Activated CD4-positive, alpha-beta memory T cell treated with anti-CD3 and anti-CD28 coated beads for 36 hours (primary cell): Measurements from ENCODE around the gene RAB9A. TPM values are rescaled to one million over a fixed set of nuclear protein-coding genes. Genes with fewer than 3 reads are reported as not detected.
"Not testable (repeated sequence)": the region's sequence is repeated elsewhere in the genome, so short reads cannot be mapped to it uniquely, and the experiment has no call there.

Source experiments
- CTCF ChIA-PET: fragments of 350-600 bp; sonication (Branson Sonifier 250); formaldehyde crosslinking; loops from one replicate; lab custom pipeline; 2021; ENCODE audit warnings: antibody characterized with exemption, inconsistent platforms; lab: Charles Lee
- POLR2A ChIA-PET: fragments of 350-600 bp; sonication (Branson Sonifier 250); formaldehyde crosslinking; loops from one replicate; lab custom pipeline; 2021; ENCODE audit warnings: antibody characterized with exemption; lab: Charles Lee
- DNase-seq: peaks from one replicate; pipeline ENCODE4 v3.0.0-alpha.2; 2020
- H3K27ac Mint-ChIP-seq: one replicate; pipeline ENCODE4 v1.8.0; 2021; ENCODE audit warnings: mixed read lengths
- H3K27me3 Mint-ChIP-seq: one replicate; pipeline ENCODE4 v1.8.0; 2021; ENCODE audit warnings: mixed read lengths
- H3K36me3 Mint-ChIP-seq: one replicate; pipeline ENCODE4 v1.8.0; 2021; ENCODE audit warnings: mixed read lengths
- H3K4me1 Mint-ChIP-seq: one replicate; pipeline ENCODE4 v1.8.0; 2021; ENCODE audit warnings: low read depth, mixed read lengths
- H3K4me3 Mint-ChIP-seq: one replicate; pipeline ENCODE4 v1.8.0; 2021; ENCODE audit warnings: mild to moderate bottlenecking, mixed read lengths
- H3K9me3 Mint-ChIP-seq: one replicate; pipeline ENCODE4 v1.8.0; 2021; ENCODE audit warnings: mixed read lengths
- intact Hi-C: fragments of 100-400 bp; cut with micrococcal nuclease; formaldehyde crosslinking; loops from one replicate; pipeline ENCODE4 v1.15.1; 2023
- total RNA-seq, 2 experiments: library from RNA; stranded (reverse); gene quantifications; one replicate each; pipeline ENCODE4 v1.2.3, GENCODE V29; 2021

RAB9A gene
- total RNA-seq, 2 experiments from 2014 or later = 28.2 to 32.1 TPM

DNA sequence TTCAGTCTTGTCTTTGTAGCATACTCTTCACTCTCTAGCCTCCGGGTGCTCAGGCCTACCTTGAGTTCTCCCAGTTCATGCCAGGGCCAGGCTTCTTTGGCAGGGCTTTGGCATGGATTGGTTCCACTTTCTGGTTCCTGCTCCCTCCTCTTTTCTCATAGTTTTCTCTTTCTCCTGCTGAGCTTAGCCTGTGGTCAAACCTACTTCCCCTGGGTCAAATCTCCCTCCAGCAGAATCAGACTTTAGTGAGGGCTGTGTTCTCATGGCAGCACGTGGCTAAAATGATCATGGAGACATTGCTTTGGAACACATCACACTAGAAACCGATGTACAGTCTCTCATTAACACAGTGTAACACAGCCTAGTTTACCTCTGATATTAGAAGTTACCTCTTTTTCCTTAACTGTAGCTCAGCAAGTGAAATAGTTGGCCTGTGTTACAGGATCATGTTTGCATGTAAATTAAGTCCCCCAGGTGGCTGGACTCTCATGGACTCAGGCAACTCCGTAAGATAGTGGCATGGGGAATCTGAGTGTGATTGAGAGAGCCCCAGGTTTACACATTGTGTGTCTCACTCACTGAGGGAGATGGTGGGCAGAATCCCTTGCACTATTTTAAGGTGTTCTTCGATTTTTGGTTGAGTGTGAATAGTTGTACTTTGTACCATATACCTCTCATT is 13.3 kb downstream of the RAB9A start:
- H3K4me1 Mint-ChIP-seq = peaks cover 47% of the 10 kb centered on the region
- no peaks in the 10 kb centered on the region for H3K27me3 Mint-ChIP-seq
- H3K36me3 Mint-ChIP-seq = peaks cover 5% of the 10 kb centered on the region
- ChIA-PET CTCF (no interaction called here), POLR2A (no interaction called here)
- intact Hi-C loops = no loop called here
- DNase-seq = no peak
- H3K27ac Mint-ChIP-seq = no peak overlapping the region
- no peak overlapping the region for H3K4me3 Mint-ChIP-seq
- no peaks in the 10 kb centered on the region for H3K9me3 Mint-ChIP-seq

DNA sequence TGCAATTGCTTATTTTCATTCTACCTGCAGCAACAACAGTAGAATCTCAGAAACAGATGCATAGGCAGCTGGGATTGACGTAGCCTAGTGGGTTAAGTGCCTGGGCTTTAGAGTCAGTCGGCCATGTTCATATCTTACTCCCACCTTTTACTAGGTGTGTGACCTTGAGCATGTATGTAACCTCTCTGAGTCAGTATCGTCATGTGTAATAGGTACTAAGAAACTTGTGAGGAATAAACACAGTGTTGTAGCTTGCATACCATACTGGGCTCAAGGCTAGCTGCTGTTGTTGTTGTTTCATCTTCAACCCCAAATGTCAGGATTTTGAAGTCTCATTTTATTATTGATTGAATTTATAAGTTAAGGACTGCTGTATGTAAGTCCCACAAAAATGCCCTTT is 14.2 kb downstream of the RAB9A start:
- no peak overlapping the region for H3K4me3 Mint-ChIP-seq
- H3K4me1 Mint-ChIP-seq = peaks cover 45% of the 10 kb centered on the region
- no peak for DNase-seq
- no peaks in the 10 kb centered on the region for H3K9me3 Mint-ChIP-seq
- H3K27me3 Mint-ChIP-seq = no peaks in the 10 kb centered on the region
- H3K36me3 Mint-ChIP-seq = peaks cover 7% of the 10 kb centered on the region
- intact Hi-C loops = no loop called here
- ChIA-PET CTCF (no interaction called here), POLR2A (no interaction called here)
- peak overlapping the region; percentile 71 for H3K27ac Mint-ChIP-seq

DNA sequence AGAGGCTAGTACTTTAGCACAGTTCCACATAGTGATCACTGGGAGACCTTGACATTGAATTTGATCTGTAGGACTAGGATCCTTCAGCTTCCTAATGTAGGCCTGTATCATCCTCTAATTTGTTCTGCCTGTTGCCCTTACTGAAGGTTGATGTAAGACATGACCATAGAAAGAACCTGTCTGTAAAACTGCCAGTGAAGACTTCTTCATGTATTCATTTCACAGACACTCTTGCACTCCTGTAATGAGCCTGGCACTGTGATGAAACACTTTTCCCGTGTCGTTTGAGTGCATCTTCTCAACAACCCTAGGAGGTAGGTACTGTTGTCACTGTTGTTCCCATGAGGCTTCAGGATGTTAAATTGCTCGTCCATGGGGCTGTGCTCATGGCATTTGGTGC is 14.7 kb downstream of the RAB9A start:
- no peaks in the 10 kb centered on the region for H3K9me3 Mint-ChIP-seq
- ChIA-PET CTCF (no interaction called here), POLR2A (no interaction called here)
- peaks cover 45% of the 10 kb centered on the region for H3K4me1 Mint-ChIP-seq
- no peak overlapping the region for H3K4me3 Mint-ChIP-seq
- DNase-seq = peak; percentile 25
- peak overlapping the region; percentile 71 for H3K27ac Mint-ChIP-seq
- intact Hi-C loops = no loop called here
- no peaks in the 10 kb centered on the region for H3K27me3 Mint-ChIP-seq
- H3K36me3 Mint-ChIP-seq = peaks cover 9% of the 10 kb centered on the region

DNA sequence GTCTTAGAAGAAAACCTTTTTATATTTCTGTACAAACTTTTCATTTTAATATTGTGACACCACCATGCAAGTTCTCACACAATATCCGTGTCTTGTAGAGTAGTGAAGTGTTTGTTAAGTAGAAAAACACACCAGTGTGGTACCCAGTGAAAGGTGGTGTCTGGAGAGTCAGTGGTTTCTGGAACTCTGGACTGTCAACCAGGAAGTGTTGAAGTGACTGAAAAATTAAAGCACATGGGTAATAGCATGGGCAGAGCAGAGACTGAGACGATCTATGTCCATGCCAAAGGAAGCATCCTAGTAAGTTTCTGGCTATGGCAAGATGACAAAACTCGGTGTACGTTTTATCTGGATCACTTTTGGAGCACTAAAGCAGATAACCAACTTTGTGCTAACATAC is 22.2 kb downstream of the RAB9A start:
- Mint-ChIP-seq H3K4me1 (peaks cover 16% of the 10 kb centered on the region), H3K27ac (no peak overlapping the region), H3K4me3 (no peak overlapping the region), H3K27me3 (no peaks in the 10 kb centered on the region), H3K9me3 (no peaks in the 10 kb centered on the region), H3K36me3 (peaks cover 27% of the 10 kb centered on the region)
- intact Hi-C loops = no loop called here
- ChIA-PET POLR2A (no interaction called here), CTCF (interaction anchor here (0.6 kb wide), 1 partner anchor 321 kb away, joined by 3 read pairs; no protein-coding TSS in a partner anchor)
- DNase-seq = no peak

DNA sequence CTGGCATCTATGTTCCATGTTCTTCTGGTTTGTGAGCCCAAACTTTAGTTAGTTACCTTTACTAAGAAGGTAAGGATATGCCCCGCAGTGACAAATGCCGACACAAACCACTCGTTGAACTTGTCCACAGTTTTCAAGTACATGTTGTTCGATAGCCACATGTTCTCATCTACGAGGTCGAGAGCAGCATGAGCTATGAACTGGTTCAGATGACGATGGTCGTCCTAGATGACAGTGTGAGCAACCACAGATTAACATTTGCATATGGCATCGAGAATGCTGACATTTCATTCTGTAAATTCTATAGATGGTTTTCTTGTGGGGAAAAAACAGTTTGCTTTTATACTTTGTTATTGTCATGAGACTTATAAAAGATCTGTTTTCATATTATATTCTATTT is 27.5 kb downstream of the RAB9A start:
- peak; percentile 22 for DNase-seq
- H3K27me3 Mint-ChIP-seq = no peaks in the 10 kb centered on the region
- no peaks in the 10 kb centered on the region for H3K9me3 Mint-ChIP-seq
- peaks cover 36% of the 10 kb centered on the region for H3K36me3 Mint-ChIP-seq
- peak overlapping the region; percentile 83 for H3K27ac Mint-ChIP-seq
- H3K4me3 Mint-ChIP-seq = no peak overlapping the region
- ChIA-PET CTCF (no interaction called here), POLR2A (interaction anchor here (1.5 kb wide), 1 partner anchor 19 kb away, joined by 3 read pairs; no protein-coding TSS in a partner anchor)
- peaks cover 32% of the 10 kb centered on the region for H3K4me1 Mint-ChIP-seq
- intact Hi-C loops = loop anchor here (2.0 kb wide), 2 partner anchors 18 to 26 kb away; partner anchors contain the start of genes OFD1 and TRAPPC2

DNA sequence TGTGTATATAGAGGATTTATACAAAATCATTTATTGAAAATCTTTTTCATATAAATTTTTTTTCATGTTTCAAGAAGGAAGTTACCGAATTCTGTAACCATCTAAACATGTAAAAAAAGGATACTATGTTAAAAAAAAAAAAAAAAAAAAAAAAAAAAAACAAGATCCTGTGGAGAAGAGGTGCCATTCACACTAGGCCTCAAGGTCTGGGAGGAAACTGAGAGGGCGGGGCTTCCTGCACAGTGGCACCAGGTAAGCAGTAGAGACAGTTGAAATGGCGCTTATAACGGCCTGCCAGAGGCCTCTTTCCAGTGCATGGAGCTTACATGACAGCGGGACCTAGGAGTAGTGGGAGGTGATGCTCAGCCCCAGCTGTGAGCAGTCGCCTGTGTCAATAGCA is 28.0 kb downstream of the RAB9A start:
- peak; percentile 47 for DNase-seq
- ChIA-PET POLR2A (no interaction called here), CTCF (no interaction called here)
- intact Hi-C loops = loop anchor here (2.0 kb wide), 2 partner anchors 18 to 26 kb away; partner anchors contain the start of genes OFD1 and TRAPPC2
- Mint-ChIP-seq H3K4me1 (peaks cover 28% of the 10 kb centered on the region), H3K9me3 (no peaks in the 10 kb centered on the region), H3K4me3 (no peak overlapping the region), H3K27me3 (no peaks in the 10 kb centered on the region), H3K27ac (peak overlapping the region; percentile 45), H3K36me3 (peaks cover 33% of the 10 kb centered on the region)

DNA sequence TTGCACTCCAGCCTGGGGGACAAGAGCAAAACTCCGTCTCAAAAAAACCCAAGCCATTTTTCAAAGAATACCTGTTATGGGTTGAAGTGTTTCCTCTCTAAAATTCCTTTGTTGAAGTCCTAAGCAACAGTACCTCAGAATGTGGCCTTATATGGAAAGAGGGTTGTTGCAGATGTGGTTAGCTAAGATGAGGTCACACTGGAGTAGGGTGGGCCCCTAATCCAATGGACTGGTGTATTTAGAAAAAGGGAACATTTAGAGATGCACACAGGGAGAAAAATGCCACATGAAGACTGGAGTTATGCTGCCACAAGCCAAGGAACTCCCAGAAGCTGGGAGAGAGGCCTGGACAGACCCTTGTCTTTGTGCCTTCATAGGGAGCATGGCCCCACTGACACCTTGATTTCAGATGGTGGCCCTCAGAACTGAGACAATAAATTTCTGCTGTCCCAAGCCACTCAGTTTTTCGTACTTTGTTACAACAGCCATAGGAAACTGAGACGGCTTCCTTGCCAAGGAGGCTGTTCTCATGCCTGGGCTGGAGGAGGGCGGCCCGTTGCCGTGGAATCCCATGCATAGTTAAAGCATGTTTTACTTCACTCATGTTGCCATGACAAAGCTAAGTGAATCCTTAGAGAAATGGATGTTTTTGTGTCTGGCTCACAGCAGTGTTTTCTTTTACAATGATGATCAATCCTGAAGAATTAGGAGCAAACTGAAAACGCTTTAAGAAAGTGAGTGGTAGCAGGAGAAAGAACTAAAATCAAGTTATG is 29.0 kb downstream of the RAB9A start:
- Mint-ChIP-seq H3K27ac (peak overlapping the region; percentile 42), H3K4me3 (no peak overlapping the region), H3K27me3 (no peaks in the 10 kb centered on the region), H3K4me1 (peaks cover 32% of the 10 kb centered on the region), H3K36me3 (peaks cover 36% of the 10 kb centered on the region), H3K9me3 (no peaks in the 10 kb centered on the region)
- ChIA-PET CTCF (no interaction called here), POLR2A (no interaction called here)
- intact Hi-C loops = loop anchor here (2.0 kb wide), 2 partner anchors 17 to 25 kb away; partner anchors contain the start of genes OFD1 and TRAPPC2
- DNase-seq = no peak

DNA sequence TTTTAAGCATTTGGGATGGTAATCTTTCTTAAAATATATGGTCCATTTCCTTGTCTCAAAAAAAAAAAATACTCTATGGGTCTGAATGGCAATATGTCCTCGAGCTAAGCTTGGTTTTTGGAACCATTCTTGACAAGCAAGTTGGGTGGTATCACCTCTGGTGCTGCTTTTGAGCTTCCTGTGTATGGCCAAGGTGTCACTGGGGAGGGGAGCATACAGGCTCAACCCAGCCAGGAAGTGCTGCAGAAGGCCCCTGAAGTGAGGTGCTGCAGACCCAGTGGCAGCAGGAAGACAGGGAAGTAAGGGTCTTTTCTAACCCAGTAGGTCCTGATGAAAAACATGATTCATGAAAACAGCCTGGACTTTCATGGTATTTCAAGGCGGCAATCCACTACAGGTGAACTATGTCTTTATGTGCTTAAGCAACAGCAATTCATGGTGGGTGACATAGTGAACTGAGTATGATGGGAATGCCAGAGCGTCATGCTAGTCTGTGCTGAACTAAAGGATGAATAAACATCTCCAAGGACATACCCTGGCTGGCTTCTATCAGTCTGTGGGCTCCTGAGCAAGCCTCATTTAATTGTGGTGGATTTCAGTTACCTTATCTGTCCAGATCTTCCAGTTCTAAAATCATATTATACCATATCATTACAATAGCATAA is 30.4 kb downstream of the RAB9A start:
- DNase-seq = no peak
- H3K9me3 Mint-ChIP-seq = no peaks in the 10 kb centered on the region
- peaks cover 40% of the 10 kb centered on the region for H3K4me1 Mint-ChIP-seq
- no peak overlapping the region for H3K4me3 Mint-ChIP-seq
- intact Hi-C loops = no loop called here
- no peaks in the 10 kb centered on the region for H3K27me3 Mint-ChIP-seq
- H3K36me3 Mint-ChIP-seq = peaks cover 44% of the 10 kb centered on the region
- CTCF ChIA-PET = no interaction called here
- H3K27ac Mint-ChIP-seq = peak overlapping the region; percentile 45
- POLR2A ChIA-PET = no interaction called here

DNA sequence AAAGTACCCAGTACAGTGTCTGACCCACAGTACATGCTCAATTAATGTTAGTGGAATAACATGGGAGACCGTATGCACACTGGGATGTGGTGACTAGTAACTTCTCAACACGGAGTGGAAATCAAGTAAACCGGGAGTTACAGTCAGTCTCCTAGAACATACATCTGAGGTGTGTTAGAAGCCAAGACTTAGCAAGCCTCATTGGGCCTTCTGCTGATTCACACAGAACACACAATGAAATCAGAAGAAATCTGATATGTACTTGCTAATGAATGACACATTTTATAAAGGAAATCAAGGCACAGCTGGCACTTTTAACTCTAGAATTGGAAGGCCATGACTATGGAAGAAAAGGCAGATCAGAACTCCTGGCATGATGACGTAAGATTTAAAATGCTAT is 32.4 kb downstream of the RAB9A start:
- Mint-ChIP-seq H3K27ac (no peak overlapping the region), H3K4me1 (peaks cover 55% of the 10 kb centered on the region), H3K4me3 (no peak overlapping the region), H3K36me3 (peaks cover 39% of the 10 kb centered on the region), H3K27me3 (no peaks in the 10 kb centered on the region), H3K9me3 (peaks cover under 1% of the 10 kb centered on the region)
- POLR2A ChIA-PET = no interaction called here
- CTCF ChIA-PET = no interaction called here
- DNase-seq = no peak
- intact Hi-C loops = no loop called here

DNA sequence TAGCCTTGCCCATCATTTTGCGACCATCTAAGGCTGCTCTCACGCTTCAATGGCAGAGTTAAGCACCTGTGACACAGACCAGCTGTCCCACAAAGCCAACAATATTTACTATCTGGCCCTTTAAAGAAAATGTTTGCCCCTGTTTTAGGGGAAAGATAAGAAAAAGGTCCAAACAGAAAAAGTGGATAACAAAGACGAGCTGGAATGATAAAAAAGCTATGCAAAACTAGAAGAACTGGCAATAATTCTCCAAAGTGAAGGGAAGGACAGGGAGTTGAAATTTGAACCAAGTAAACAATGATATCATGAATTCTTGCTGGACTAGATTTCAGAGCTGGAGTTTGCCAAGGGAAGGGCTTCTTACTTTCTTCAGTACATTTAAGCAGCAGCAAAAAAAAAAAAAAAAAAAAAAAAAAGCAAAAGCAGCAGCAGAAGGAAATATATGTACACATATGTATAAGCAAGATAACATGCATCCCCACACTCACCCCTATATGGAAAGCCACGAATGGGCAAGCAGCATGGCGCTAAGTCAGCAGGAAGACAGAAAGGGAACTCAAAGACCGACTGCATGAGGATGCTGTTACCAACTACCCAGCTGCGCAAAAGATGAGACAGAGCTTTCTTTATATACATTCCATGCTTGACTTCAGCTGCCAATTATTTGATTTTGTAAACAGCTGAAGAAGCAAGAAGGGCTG is 33.0 kb downstream of the RAB9A start:
- Mint-ChIP-seq H3K27ac (no peak overlapping the region), H3K4me3 (no peak overlapping the region)
- CTCF ChIA-PET = no interaction called here

DNA sequence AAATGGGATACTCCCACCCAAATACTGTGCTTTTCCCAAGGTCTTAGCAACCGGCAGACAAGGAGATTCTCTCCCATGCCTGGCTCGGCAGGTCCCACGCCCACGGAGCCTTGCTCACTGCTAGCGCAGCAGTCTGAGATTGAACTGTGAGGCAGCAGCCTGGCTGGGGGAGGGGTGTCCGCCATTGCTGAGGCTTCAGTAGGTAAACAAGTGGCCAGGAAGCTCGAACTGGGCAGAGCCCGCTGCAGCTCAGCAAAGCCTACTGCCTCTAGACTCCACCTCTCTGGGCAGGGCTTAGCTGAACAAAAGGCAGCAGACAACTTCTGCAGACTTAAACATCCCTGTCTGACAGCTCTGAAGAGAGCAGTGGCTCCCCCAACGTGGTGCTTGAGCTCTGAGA is 36.0 kb downstream of the RAB9A start:
- Mint-ChIP-seq H3K36me3 (peaks cover 54% of the 10 kb centered on the region), H3K4me1 (peaks cover 57% of the 10 kb centered on the region), H3K9me3 (peaks cover 13% of the 10 kb centered on the region), H3K27ac (peak overlapping the region; percentile 81)
- ChIA-PET POLR2A (interaction anchor here (0.6 kb wide), 1 partner anchor 733 kb away, joined by 3 read pairs; no protein-coding TSS in a partner anchor), CTCF (interaction anchor here (0.7 kb wide), 1 partner anchor 10 kb away, joined by 4 read pairs; the partner anchor contains the start of genes OFD1 and TRAPPC2)
- H3K27me3 Mint-ChIP-seq, H3K4me3 Mint-ChIP-seq: not testable (repeated sequence)
- peak; percentile 81 for DNase-seq
- intact Hi-C loops = loop anchor here (1.0 kb wide), 1 partner anchor 9 kb away; the partner anchor contains the start of genes OFD1 and TRAPPC2

More for the DNA sequence above, 33.0 kb downstream of the RAB9A start:
- DNase-seq = no peak
- peaks cover 42% of the 10 kb centered on the region for H3K36me3 Mint-ChIP-seq
- no peaks in the 10 kb centered on the region for H3K27me3 Mint-ChIP-seq
- H3K4me1 Mint-ChIP-seq = peaks cover 57% of the 10 kb centered on the region
- peaks cover 4% of the 10 kb centered on the region for H3K9me3 Mint-ChIP-seq
- POLR2A ChIA-PET = no interaction called here
- intact Hi-C loops = no loop called here
